H1 (cell line): ENCODE results near the gene DNAJC6. TPM values are rescaled to one million over a fixed set of nuclear protein-coding genes. Genes with fewer than 3 reads are reported as not detected.

ENCODE experiments used
- CTCF ChIA-PET: fragments of 300-600 bp; sonication (Branson Sonifier 250); formaldehyde crosslinking; loops from one replicate; lab custom pipeline; 2021; ENCODE audit not compliant: partially characterized antibody; lab: Charles Lee
- POLR2A ChIA-PET: fragments of 300-600 bp; sonication (Branson Sonifier 250); formaldehyde crosslinking; loops from one replicate; lab custom pipeline; 2021; ENCODE audit warnings: inconsistent platforms; ENCODE audit not compliant: partially characterized antibody; lab: Charles Lee
- DNase-seq, 2 experiments: peaks; one replicate each; pipeline versions ENCODE4 v3.0.0 to v3.0.0-alpha.2; 2010 to 2022; ENCODE audit warnings: low spot score in 2 of 2, low read depth in 1 of 2, mixed read lengths in 1 of 2
- FAIRE-seq: peaks from 2 replicates; lab custom pipeline; 2011; peaks lifted over from hg19 to GRCh38; lab: Jason Lieb, UNC
- H2AFZ ChIP-seq: 2 replicates; pipeline ENCODE4 v1.8.1; 2012; ENCODE audit warnings: low read length, inconsistent platforms
- H2AK5ac ChIP-seq: 2 replicates; pipeline ENCODE4 v1.6.1; 2013; ENCODE audit warnings: low read depth, low read length
- H2BK120ac ChIP-seq: replicated peaks from 2 replicates; pipeline ENCODE3; 2013; ENCODE audit warnings: low read depth, low read length, inconsistent platforms
- H2BK12ac ChIP-seq: 2 replicates; pipeline ENCODE4 v1.6.1; 2013; ENCODE audit warnings: low read depth, low read length
- H2BK15ac ChIP-seq: 2 replicates; pipeline ENCODE4 v1.6.1; 2013; ENCODE audit warnings: low read length
- H2BK20ac ChIP-seq: 2 replicates; pipeline ENCODE4 v1.6.1; 2013; ENCODE audit warnings: low read length
- H2BK5ac ChIP-seq: 2 replicates; pipeline ENCODE4 v1.6.1; 2013; ENCODE audit warnings: low read depth, low read length
- H3K14ac ChIP-seq: 2 replicates; pipeline ENCODE4 v1.6.1; 2013; ENCODE audit warnings: inconsistent platforms; ENCODE audit not compliant: insufficient read length
- H3K18ac ChIP-seq: 2 replicates; pipeline ENCODE4 v1.6.1; 2013; ENCODE audit warnings: low read length; ENCODE audit errors: extremely low read depth
- H3K23ac ChIP-seq: 2 replicates; pipeline ENCODE4 v1.6.1; 2013; ENCODE audit warnings: inconsistent platforms; ENCODE audit not compliant: insufficient read length
- H3K23me2 ChIP-seq: 2 replicates; pipeline ENCODE4 v1.6.1; 2013; ENCODE audit warnings: low read depth, low read length
- H3K27ac ChIP-seq: 2 replicates; pipeline ENCODE4 v1.6.1; 2011; ENCODE audit warnings: low read depth, low read length, inconsistent platforms
- H3K27me3 ChIP-seq, 4 experiments: replicated peaks in 1 of 4; 1 replicate in 1 of 4; 2 replicates in 3 of 4; pipeline versions ENCODE4 v1.6.1 to v1.8.1; 2011 to 2013; ENCODE audit warnings: low read length in 3 of 4, mild to moderate bottlenecking in 3 of 4, inconsistent platforms in 2 of 4, mixed read lengths in 2 of 4, moderate library complexity in 1 of 4; ENCODE audit not compliant: control insufficient read depth in 3 of 4, insufficient read depth in 3 of 4; ENCODE audit errors: extremely low read depth in 1 of 4
- H3K36me3 ChIP-seq, 4 experiments: 2 replicates each; pipeline versions ENCODE4 v1.6.1 to v1.8.1; 2011 to 2013; ENCODE audit warnings: mild to moderate bottlenecking in 4 of 4, low read length in 3 of 4, moderate library complexity in 2 of 4, control low read depth in 1 of 4, inconsistent platforms in 1 of 4; ENCODE audit not compliant: insufficient read depth in 4 of 4, control insufficient read depth in 2 of 4
- H3K4ac ChIP-seq: replicated peaks from 2 replicates; pipeline ENCODE3; 2013; ENCODE audit warnings: low read length, low read depth, mixed read lengths, inconsistent platforms; ENCODE audit not compliant: insufficient read length
- H3K4me1 ChIP-seq, 4 experiments: replicated peaks in 1 of 4; 1 replicate in 1 of 4; 2 replicates in 3 of 4; pipeline versions ENCODE4 v1.6.1 to v1.8.1; 2011 to 2013; ENCODE audit warnings: low read length in 3 of 4, inconsistent platforms in 2 of 4, mixed read lengths in 1 of 4; ENCODE audit not compliant: insufficient read depth in 4 of 4, control insufficient read depth in 3 of 4
- H3K4me2 ChIP-seq, 2 experiments: 2 replicates each; pipeline versions ENCODE4 v1.6.1 to v1.8.1; 2011 to 2013; ENCODE audit warnings: low read depth in 2 of 2, low read length in 2 of 2, control low read depth in 1 of 2, inconsistent platforms in 1 of 2, mild to moderate bottlenecking in 1 of 2; ENCODE audit not compliant: insufficient read depth in 1 of 2
- H3K4me3 ChIP-seq, 4 experiments: fragments of 200-600, 300-600 bp in 1 of 4; sonication (generic), shearing (Covaris generic), sonication (Bioruptor Twin) in 1 of 4; 2 replicates each; pipeline versions ENCODE4 v1.5.1 to v1.8.1; 2011 to 2016; ENCODE audit warnings: low read length in 4 of 4, low read depth in 3 of 4, control low read depth in 2 of 4, inconsistent platforms in 2 of 4, mild to moderate bottlenecking in 2 of 4, mixed read lengths in 1 of 4, moderate library complexity in 1 of 4; ENCODE audit not compliant: insufficient read depth in 2 of 4; ENCODE audit errors: extremely low read depth in 1 of 4
- H3K56ac ChIP-seq: replicated peaks from 2 replicates; pipeline ENCODE3; 2013; ENCODE audit warnings: low read depth, mild to moderate bottlenecking, mixed read lengths, low read length, inconsistent platforms; ENCODE audit not compliant: insufficient read length
- H3K79me1 ChIP-seq: 2 replicates; pipeline ENCODE4 v1.6.1; 2013; ENCODE audit warnings: low read depth, low read length, control low read depth
- H3K79me2 ChIP-seq, 2 experiments: 2 replicates each; pipeline versions ENCODE4 v1.6.1 to v1.8.1; 2012 to 2013; ENCODE audit warnings: low read length in 2 of 2, mild to moderate bottlenecking in 2 of 2, inconsistent platforms in 1 of 2; ENCODE audit not compliant: insufficient read depth in 2 of 2, control insufficient read depth in 1 of 2
- H3K9ac ChIP-seq, 4 experiments: replicated peaks in 1 of 4; 1 replicate in 1 of 4; 2 replicates in 3 of 4; pipeline versions ENCODE4 v1.6.1 to v1.8.1; 2011 to 2013; ENCODE audit warnings: low read depth in 3 of 4, low read length in 3 of 4, control low read depth in 2 of 4, mild to moderate bottlenecking in 2 of 4, moderate library complexity in 2 of 4, inconsistent platforms in 1 of 4; ENCODE audit errors: extremely low read depth in 1 of 4
- H3K9me3 ChIP-seq, 2 experiments: 2 replicates each; pipeline versions ENCODE4 v1.6.1 to v1.8.1; 2012 to 2013; ENCODE audit warnings: mild to moderate bottlenecking in 2 of 2, moderate library complexity in 2 of 2, control low read depth in 1 of 2, inconsistent platforms in 1 of 2, low read depth in 1 of 2, low read length in 1 of 2, mixed read lengths in 1 of 2; ENCODE audit not compliant: insufficient read depth in 2 of 2
- H4K20me1 ChIP-seq, 2 experiments: replicated peaks in 1 of 2; 2 replicates each; pipeline versions ENCODE3 to v1.8.1; 2011 to 2013; ENCODE audit warnings: inconsistent platforms in 2 of 2, low read length in 2 of 2, mild to moderate bottlenecking in 1 of 2; ENCODE audit not compliant: insufficient read depth in 2 of 2, control insufficient read depth in 1 of 2
- H4K5ac ChIP-seq: 2 replicates; pipeline ENCODE4 v1.6.1; 2013; ENCODE audit warnings: low read length, low read depth, mixed read lengths, inconsistent platforms; ENCODE audit not compliant: insufficient read length
- H4K8ac ChIP-seq: 2 replicates; pipeline ENCODE4 v1.8.0; 2013; ENCODE audit warnings: mild to moderate bottlenecking, moderate library complexity, low read length, inconsistent platforms; ENCODE audit not compliant: insufficient read depth; ENCODE audit errors: extremely low read depth
- H4K91ac ChIP-seq: replicated peaks from 2 replicates; pipeline ENCODE3; 2013; ENCODE audit warnings: low read length, mixed read lengths, inconsistent platforms; ENCODE audit not compliant: insufficient read length
- BRCA1 ChIP-seq: IDR thresholded peaks from 2 replicates; pipeline ENCODE4 v1.6.1; 2012; ENCODE audit warnings: low read depth, low read length, improper control_type of control experiment
- CREB1 ChIP-seq: IDR thresholded peaks from 2 replicates; pipeline ENCODE4 v1.6.1; 2012; ENCODE audit warnings: inconsistent platforms
- EP300 ChIP-seq, 2 experiments: IDR thresholded peaks; 1 replicate in 1 of 2; 2 replicates in 1 of 2; pipeline ENCODE4 v1.6.1; 2011 to 2012; ENCODE audit warnings: low read depth in 2 of 2, low read length in 2 of 2, mild to moderate bottlenecking in 2 of 2, borderline replicate concordance in 1 of 2, inconsistent platforms in 1 of 2, moderate library complexity in 1 of 2
- FOSL1 ChIP-seq: IDR thresholded peaks from 2 replicates; pipeline ENCODE4 v1.6.1; 2011; ENCODE audit warnings: mild to moderate bottlenecking, low read depth, low read length, moderate library complexity; ENCODE audit not compliant: insufficient read depth
- HDAC2 ChIP-seq, 2 experiments: fragments of 300-600 bp in 1 of 2; sonication (generic) in 1 of 2; IDR thresholded peaks; 2 replicates each; pipeline ENCODE4 v1.6.1; 2011 to 2012; ENCODE audit warnings: low read depth in 2 of 2, low read length in 2 of 2, mild to moderate bottlenecking in 2 of 2, moderate library complexity in 2 of 2, borderline replicate concordance in 1 of 2, inconsistent platforms in 1 of 2
- SAP30 ChIP-seq: fragments of 300-600 bp; sonication (generic); IDR thresholded peaks from 2 replicates; pipeline ENCODE4 v1.7.1; 2012; ENCODE audit warnings: low read length, moderate library complexity, mild to moderate bottlenecking, inconsistent platforms; ENCODE audit not compliant: insufficient read depth, insufficient replicate concordance
- SIN3A ChIP-seq, 2 experiments: IDR thresholded peaks in 1 of 2; conservative IDR thresholded peaks in 1 of 2; 2 replicates each; pipeline ENCODE4 v1.6.1; 2011 to 2012; ENCODE audit warnings: low read length in 2 of 2, improper control_type of control experiment in 1 of 2, low read depth in 1 of 2, mild to moderate bottlenecking in 1 of 2
- SP4 ChIP-seq: IDR thresholded peaks from 2 replicates; pipeline ENCODE4 v1.6.1; 2012; ENCODE audit warnings: low read length, inconsistent platforms
- TCF12 ChIP-seq: IDR thresholded peaks from 2 replicates; pipeline ENCODE4 v1.6.1; 2011; ENCODE audit warnings: low read depth, mild to moderate bottlenecking, low read length
- TEAD4 ChIP-seq: IDR thresholded peaks from 2 replicates; pipeline ENCODE4 v1.6.1; 2012; ENCODE audit warnings: low read depth, low read length, inconsistent platforms, mixed read lengths
- WGBS, 2 experiments: shearing (Covaris generic) in 1 of 2; methylation state at CpG; one replicate each; pipeline versions ENCODE4 v1.1.6 to v1.1.7; 2013 to 2015; ENCODE audit warnings: low lambda C conversion rate in 2 of 2, mixed read lengths in 2 of 2, inconsistent platforms in 1 of 2, low coverage in 1 of 2, missing lambda C conversion rate in 1 of 2; ENCODE audit not compliant: insufficient replicate concordance in 2 of 2, insufficient coverage in 1 of 2, insufficient read length in 1 of 2; ENCODE audit errors: extremely low coverage in 1 of 2, missing lambda C conversion rate in 1 of 2; 5-methylcytosine and 5-hydroxymethylcytosine counted together
- polyA plus RNA-seq, 7 experiments: library from polyadenylated mRNA; depleted of rRNA in 3 of 7; stranded (reverse) in 5 of 7; unstranded in 2 of 7; fragments of >200 nt in 5 of 7; fragments of 200-250 nt in 2 of 7; gene quantifications; 1 replicate in 5 of 7; 2 replicates in 1 of 7; 4 replicates in 1 of 7; pipeline versions ENCODE4 v1.2.1 to v1.2.3, GENCODE V29; 2011 to 2013; ENCODE audit warnings: missing spikeins in 2 of 7, mixed read lengths in 2 of 7
- total RNA-seq: library from RNA; stranded (reverse); fragmentation: NEBNext Ultra II Directional; extraction: Animal tissue kit (Norgen Biotek cat#: 25700); gene quantifications from 2 replicates; pipeline ENCODE4 v1.2.1, GENCODE V29; 2021
- TF ChIP-seq, protein P1 (sequence below): IDR thresholded peaks from 2 replicates; pipeline ENCODE4 v1.6.1; 2011; ENCODE audit warnings: low read length, improper control_type of control experiment

Gene DNAJC6
- total and polyA plus RNA-seq, 2 of the 8 experiments (the other 6 are each of a cell fraction or from before 2014, with no cell fraction given) = 1.6 to 3.0 TPM

- no peak overlapping the region; the same call in 1 of the 2 replicates for H2BK12ac ChIP-seq
- CTCF ChIA-PET = interaction anchor here (0.6 to 1.6 kb wide), 4 partner anchors 34 to 150 kb away, joined by 3 to 8 read pairs (median 6); partner anchors contain the start of gene DNAJC6
- peaks cover 0 to 23% (median 4%) of the 10 kb centered on the region in 4 experiments; a peak in 4 of 8 replicates for H3K36me3 ChIP-seq
- no peak overlapping the region for H3K14ac ChIP-seq
- 66% methylated on average over 3 of the region's 3 CpGs; no CpG with 5 or more reads in 1 of the 2 experiments for WGBS, 2 experiments
- H3K4me1 ChIP-seq = peaks cover 0 to 25% (median 6%) of the 10 kb centered on the region in 4 experiments; a peak in 5 of 7 replicates
- H3K23ac ChIP-seq = no peak overlapping the region
- H3K56ac ChIP-seq = no peak overlapping the region
- H4K20me1 ChIP-seq = no peaks in the 10 kb centered on the region
- H3K4ac ChIP-seq = no peak overlapping the region
- H2AK5ac ChIP-seq = no peak overlapping the region; the same call in 1 of the 2 replicates
- H4K8ac ChIP-seq = no peak overlapping the region
- peaks cover 9% of the 10 kb centered on the region for H3K79me1 ChIP-seq
- H3K18ac ChIP-seq = no peak overlapping the region
- no peak overlapping the region for H3K4me3 ChIP-seq
- no peaks in the 10 kb centered on the region for H3K27me3 ChIP-seq
- peak overlapping the region; percentile 8; the same call in 1 of the 2 replicates for H2BK5ac ChIP-seq
- H3K23me2 ChIP-seq = peaks cover 3% of the 10 kb centered on the region
- no peak overlapping the region for H2BK20ac ChIP-seq
- peak overlapping the region; percentile 31 to 52; a peak in 3 of 4 replicates for H3K4me2 ChIP-seq
- no peaks in the 10 kb centered on the region for H3K9me3 ChIP-seq
- H3K27ac ChIP-seq = peak overlapping the region; percentile 47; the same call in 1 of the 2 replicates
- no peak overlapping the region for H2BK15ac ChIP-seq
- H2AFZ ChIP-seq = no peak overlapping the region
- no peak overlapping the region for H2BK120ac ChIP-seq
- H4K91ac ChIP-seq = no peak overlapping the region
- POLR2A ChIA-PET = interaction anchor here (1.9 to 2.7 kb wide), 2 partner anchors 10 to 147 kb away, joined by 8 read pairs; no protein-coding TSS in a partner anchor
- FAIRE-seq (no peak), DNase-seq (no peak)
- H3K79me2 ChIP-seq = peaks cover 0 to 35% of the 10 kb centered on the region in 2 experiments; a peak in 3 of 4 replicates
- 0 out of 7 replicates have a peak overlapping the region, but pooled peaks of 1 of the 4 experiments have one; percentile 13 for H3K9ac ChIP-seq
- H4K5ac ChIP-seq = no peak overlapping the region
- no peak for TF ChIP-seq BRCA1
- TF ChIP-seq, protein P1, sequence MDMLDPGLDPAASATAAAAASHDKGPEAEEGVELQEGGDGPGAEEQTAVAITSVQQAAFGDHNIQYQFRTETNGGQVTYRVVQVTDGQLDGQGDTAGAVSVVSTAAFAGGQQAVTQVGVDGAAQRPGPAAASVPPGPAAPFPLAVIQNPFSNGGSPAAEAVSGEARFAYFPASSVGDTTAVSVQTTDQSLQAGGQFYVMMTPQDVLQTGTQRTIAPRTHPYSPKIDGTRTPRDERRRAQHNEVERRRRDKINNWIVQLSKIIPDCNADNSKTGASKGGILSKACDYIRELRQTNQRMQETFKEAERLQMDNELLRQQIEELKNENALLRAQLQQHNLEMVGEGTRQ = no peak
- no peak for TF ChIP-seq SAP30
- peak; percentile 93 for TF ChIP-seq TEAD4
- TF ChIP-seq TCF12 = 0 out of 2 replicates have a peak, but pooled peaks have one; percentile 41
- no peak for TF ChIP-seq HDAC2 (IDR thresholded peaks at IDR 0.05; ENCODE audit: borderline replicate concordance in 1 of 2, low read depth in 2 of 2, low read length in 2 of 2)
- TF ChIP-seq EP300 (IDR thresholded peaks at IDR 0.05; ENCODE audit: borderline replicate concordance in 1 of 2, low read depth in 2 of 2, low read length in 2 of 2) = peak in 1 of 2 experiments; percentile 29; a peak in 1 of 3 replicates
- TF ChIP-seq SIN3A (conservative IDR thresholded peaks at IDR 0.05 in 1 of 2, IDR thresholded peaks at IDR 0.05 in 1 of 2; ENCODE audit: low read depth in 1 of 2, low read length in 2 of 2) = 0 out of 4 replicates have a peak, but pooled peaks of 1 of the 2 experiments have one; percentile 30
- TF ChIP-seq FOSL1 = no peak
- no peak for TF ChIP-seq SP4
- TF ChIP-seq CREB1 = no peak
Measured at GRCh38 chr1:65425697-65426096, 116.4 kb downstream of the DNAJC6 start.
